SH-SY5Y (cell line): ENCODE results near the gene ZNF276.

Experiments
- GATA2 ChIP-seq: IDR thresholded peaks from 2 replicates; pipeline ENCODE4 v1.6.1; 2011; ENCODE audit warnings: mild to moderate bottlenecking, low read depth, low read length
- GATA3 ChIP-seq: IDR thresholded peaks from 2 replicates; pipeline ENCODE4 v1.6.1; 2011; ENCODE audit warnings: low read depth, mild to moderate bottlenecking, low read length, moderate library complexity

ZNF276 gene, protein sequence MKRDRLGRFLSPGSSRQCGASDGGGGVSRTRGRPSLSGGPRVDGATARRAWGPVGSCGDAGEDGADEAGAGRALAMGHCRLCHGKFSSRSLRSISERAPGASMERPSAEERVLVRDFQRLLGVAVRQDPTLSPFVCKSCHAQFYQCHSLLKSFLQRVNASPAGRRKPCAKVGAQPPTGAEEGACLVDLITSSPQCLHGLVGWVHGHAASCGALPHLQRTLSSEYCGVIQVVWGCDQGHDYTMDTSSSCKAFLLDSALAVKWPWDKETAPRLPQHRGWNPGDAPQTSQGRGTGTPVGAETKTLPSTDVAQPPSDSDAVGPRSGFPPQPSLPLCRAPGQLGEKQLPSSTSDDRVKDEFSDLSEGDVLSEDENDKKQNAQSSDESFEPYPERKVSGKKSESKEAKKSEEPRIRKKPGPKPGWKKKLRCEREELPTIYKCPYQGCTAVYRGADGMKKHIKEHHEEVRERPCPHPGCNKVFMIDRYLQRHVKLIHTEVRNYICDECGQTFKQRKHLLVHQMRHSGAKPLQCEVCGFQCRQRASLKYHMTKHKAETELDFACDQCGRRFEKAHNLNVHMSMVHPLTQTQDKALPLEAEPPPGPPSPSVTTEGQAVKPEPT

GRCh38 chr16:89720813-89721545 is at the start of gene ZNF276, which contains the start of gene VPS9D1:
TSS of gene ZNF276 (plus strand) at chr16:89721537. CDS start at chr16:89721641, 104 bp downstream.
TSS of gene VPS9D1 (minus strand) at chr16:89720898. CDS start at chr16:89720861, 37 bp downstream.
- TF ChIP-seq GATA3 (no peak), GATA2 (no peak)

DNA sequence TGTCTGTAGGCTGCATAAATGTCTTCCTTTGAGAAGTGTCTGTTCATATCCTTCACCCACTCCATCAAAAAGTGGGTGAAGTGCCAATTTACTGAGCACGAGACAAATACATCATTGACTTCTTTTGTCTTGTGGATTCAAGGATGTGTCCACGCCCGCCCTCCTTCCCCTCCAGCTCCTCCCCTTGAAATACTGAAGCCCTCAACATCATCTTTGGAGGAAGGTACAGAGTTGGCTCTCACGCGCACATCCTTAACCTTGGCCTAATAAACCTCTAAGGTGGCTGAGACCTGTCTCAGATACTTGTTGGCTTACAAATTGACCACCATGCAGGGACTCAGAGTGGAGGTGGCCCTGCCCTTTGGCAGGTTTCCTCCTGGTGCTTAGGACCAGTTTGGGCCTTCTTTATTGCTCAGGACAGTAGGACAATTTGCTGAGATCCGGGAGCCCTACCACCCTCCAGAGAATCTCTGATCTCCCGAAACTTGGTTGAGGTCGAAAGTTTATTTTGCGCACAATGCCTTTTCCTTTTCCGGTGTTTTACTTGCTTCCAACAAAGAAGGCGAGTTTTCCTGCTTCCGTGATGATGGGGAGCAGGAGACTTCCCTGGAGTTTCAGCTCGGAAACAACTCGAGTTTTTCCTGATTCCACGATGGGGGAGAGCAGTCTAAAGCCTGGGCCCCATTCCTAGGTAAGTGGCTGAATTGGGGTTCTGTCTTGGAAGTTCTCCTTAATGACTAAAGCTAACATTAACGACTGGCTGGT is 49.0 kb upstream of the ZNF276 start:
- TF ChIP-seq GATA2, result no peak
- TF ChIP-seq GATA3, result no peak

DNA sequence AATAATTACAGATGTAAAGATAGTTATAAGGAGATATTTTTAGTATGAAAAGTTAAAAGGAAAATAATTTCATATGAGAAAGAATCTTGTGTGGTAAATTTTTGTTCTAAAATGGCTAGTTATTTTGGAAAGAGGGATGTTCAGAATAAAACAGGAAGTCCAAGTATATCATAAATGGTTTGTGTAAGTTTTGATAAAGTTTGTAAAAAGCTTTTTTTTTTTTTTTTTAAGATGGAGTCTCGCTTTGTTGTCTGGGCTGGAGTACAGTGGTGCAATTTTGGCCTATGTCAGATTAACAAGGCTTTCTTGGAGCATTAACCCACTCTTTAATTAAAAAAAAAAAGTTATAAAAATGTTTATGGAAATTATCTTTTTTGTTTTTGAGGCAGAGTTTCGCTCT is 43.1 kb upstream of the ZNF276 start:
- TF ChIP-seq GATA2 (no peak), GATA3 (no peak)

DNA sequence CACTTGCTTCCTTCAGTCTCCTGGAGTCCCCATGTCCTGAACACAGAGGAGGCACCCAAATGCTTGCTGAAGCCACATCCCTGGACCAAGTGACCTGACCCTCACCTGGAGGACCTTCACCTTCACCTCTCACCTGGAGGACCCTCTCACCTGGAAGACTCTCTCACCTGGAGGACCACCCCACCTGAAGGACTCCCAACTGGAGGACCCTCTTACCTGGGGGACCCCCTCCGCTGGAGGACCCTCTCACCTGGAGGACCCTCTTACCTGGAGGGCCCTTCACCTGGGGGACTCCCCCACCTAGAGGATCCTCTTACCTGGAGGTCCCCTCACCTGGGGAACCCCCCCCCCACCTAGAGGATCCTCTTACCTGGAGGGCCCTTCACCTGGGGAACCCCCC is 35.4 kb upstream of the ZNF276 start:
- TF ChIP-seq GATA2 (no peak), GATA3 (no peak)

- TF ChIP-seq GATA2 (no peak; the same call in 1 of the 2 replicates), GATA3 (no peak)
These were observed 34.7 kb upstream of the ZNF276 start, which contains the start of gene CDK10 for GRCh38 chr16:89686520-89687091. TSS of gene CDK10 (plus strand) at chr16:89686689. CDS start at chr16:89686711, 22 bp downstream.

DNA sequence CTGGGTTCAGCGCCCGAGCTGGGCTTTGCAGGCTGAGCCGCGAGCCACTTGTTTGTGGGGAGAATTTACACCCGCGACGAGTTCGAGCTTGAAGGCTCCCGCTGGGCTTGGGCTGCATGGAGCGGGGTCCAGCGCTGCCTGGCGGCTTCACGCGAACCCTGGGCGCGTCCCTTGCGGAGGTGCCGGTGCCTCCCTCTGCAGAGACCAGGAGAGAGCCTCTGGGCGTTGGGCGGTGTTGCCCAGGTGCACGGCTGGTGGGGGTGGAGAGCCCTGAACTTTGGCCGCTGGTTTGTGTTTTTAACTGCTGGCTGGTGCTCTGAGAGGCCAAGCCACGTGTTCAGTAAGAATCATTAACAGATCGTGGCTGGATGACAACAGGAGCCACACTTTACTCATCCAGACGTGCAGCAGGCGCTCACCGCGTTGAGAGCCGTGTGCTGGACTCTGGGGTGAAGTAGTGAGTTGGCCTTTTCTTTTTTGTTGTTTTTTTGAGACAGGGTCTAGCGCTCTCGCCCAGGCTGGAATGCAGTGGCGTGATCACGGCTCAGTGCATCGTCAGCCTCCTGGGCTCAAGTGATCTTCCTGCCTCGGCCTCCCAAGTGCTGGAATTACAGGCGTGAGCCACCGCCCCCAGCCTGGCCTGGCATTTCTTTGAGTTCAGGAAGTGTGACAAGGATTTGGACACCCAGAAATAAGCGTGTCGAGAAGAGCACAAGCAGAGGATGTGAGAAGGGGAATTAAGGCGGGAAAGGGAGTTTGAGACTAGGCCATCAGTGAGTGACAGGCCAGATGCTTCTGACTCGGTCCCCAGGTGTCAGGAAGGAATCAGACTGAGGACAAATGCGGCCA is 34.0 kb upstream of the ZNF276 start:
- TF ChIP-seq GATA2, result no peak
- no peak for TF ChIP-seq GATA3

- TF ChIP-seq GATA3, result no peak
- TF ChIP-seq GATA2, result no peak
These were observed 32.9 kb upstream of the ZNF276 start for GRCh38 chr16:89688395-89688794.

- TF ChIP-seq GATA3 (no peak), GATA2 (no peak)
These were observed 32.2 kb upstream of the ZNF276 start for GRCh38 chr16:89689142-89689541.

GRCh38 chr16:89690392-89690901 is 30.9 kb upstream of the ZNF276 start:
- TF ChIP-seq GATA3 (no peak), GATA2 (no peak)

DNA sequence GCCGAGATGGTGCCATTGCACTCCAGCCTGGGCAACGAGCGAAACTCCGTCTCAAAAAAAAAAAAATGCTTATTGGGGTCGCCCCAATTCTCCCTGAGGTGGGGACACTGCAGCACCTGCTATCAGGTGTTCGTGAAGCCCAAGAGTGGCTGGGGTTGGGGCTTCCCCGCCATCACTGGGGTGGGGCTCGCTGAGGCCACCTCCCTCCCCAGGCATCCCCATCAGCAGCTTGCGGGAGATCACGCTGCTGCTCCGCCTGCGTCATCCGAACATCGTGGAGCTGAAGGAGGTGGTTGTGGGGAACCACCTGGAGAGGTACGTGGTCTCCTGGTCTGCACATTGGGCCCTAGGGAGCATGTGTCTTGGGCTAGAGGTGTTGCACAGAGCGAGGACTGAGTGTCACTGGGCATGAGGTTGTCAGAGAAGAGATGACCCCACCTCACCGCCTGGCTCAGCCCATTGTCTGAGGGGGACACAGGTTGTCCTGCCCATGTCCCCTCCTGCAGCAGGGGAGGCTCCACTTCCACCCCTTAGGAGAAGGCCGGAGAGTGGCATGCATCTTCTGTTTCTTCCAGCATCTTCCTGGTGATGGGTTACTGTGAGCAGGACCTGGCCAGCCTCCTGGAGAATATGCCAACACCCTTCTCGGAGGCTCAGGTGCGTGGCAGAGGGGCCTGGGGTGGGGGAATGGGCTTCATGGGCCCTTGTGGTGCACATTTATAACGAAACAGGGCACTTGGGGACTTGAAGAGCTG is 29.9 kb upstream of the ZNF276 start:
- TF ChIP-seq GATA2, result no peak
- TF ChIP-seq GATA3, result no peak

DNA sequence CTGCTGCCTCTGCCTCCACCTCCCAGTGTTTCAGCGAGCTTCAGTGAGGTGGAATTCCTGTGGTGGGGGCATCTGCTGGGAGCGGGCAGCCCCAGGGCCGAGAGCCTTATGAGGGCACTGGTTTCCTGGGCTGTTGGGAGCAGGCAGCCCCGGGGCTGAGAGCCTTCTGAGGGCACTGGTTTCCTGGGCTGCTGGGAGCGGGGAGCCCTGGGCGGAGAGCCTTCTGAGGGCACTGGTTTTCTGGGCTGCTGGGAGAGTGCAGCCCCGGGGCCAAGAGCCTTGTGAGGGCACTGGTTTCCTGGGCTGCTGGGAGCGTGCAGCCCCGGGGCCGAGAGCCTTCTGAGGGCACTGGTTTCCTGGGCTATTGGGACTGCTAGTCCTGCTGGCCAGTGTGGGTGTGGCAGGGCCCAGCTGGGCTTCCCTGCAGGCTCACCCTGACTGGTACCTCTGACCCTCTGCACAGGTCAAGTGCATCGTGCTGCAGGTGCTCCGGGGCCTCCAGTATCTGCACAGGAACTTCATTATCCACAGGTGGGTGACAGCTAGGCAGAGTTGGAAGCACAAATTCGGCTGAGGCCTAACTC is 29.3 kb upstream of the ZNF276 start:
- no peak for TF ChIP-seq GATA2
- TF ChIP-seq GATA3, result no peak
